Esophagus squamous epithelium (tissue), 4 donors: ENCODE data around the gene ASTN1.

Source experiments
- CTCF ChIP-seq, 6 experiments: fragments of 450-650 bp in 4 of 6; fragments of 200-600 bp in 2 of 6; sonication (generic) in 2 of 6; IDR thresholded peaks; one replicate each; pipeline ENCODE4 v1.5.1; 2016 to 2019; ENCODE audit warnings: antibody characterized with exemption in 6 of 6, mild to moderate bottlenecking in 4 of 6, moderate library complexity in 4 of 6
- POLR2A ChIP-seq, 4 donors: fragments of 450-650 bp; IDR thresholded peaks; one replicate each; pipeline ENCODE4 v1.6.1; 2017; ENCODE audit warnings: antibody characterized with exemption in 4 of 4, mild to moderate bottlenecking in 4 of 4, moderate library complexity in 3 of 4

GRCh38 chr1:176858433-176858916, 306.0 kb downstream of the ASTN1 start:
- TF ChIP-seq CTCF (IDR thresholded peaks at IDR 0.05), result no peak
- TF ChIP-seq POLR2A (IDR thresholded peaks at IDR 0.05), result no peak
